Erythroblast (primary cell): ENCODE results near the gene HM13.
"Not testable (repeated sequence)": the region's sequence is repeated elsewhere in the genome, so short reads cannot be mapped to it uniquely, and the experiment has no call there.

Experiments
- DNase-seq, 2 experiments: peaks; one replicate each; lab custom pipeline; 2025; lab: John Stamatoyannopoulos, UW
- GATA1 ChIP-seq: IDR thresholded peaks from 2 replicates; pipeline ENCODE4 v1.6.1; 2011; ENCODE audit warnings: low read depth, mild to moderate bottlenecking, control low read depth, low read length, moderate library complexity
- POLR2A ChIP-seq: IDR thresholded peaks from 2 replicates; pipeline ENCODE4 v1.6.1; 2011; ENCODE audit warnings: mild to moderate bottlenecking, low read length

Gene HM13, protein sequence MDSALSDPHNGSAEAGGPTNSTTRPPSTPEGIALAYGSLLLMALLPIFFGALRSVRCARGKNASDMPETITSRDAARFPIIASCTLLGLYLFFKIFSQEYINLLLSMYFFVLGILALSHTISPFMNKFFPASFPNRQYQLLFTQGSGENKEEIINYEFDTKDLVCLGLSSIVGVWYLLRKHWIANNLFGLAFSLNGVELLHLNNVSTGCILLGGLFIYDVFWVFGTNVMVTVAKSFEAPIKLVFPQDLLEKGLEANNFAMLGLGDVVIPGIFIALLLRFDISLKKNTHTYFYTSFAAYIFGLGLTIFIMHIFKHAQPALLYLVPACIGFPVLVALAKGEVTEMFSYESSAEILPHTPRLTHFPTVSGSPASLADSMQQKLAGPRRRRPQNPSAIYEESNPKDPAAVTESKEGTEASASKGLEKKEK

DNA sequence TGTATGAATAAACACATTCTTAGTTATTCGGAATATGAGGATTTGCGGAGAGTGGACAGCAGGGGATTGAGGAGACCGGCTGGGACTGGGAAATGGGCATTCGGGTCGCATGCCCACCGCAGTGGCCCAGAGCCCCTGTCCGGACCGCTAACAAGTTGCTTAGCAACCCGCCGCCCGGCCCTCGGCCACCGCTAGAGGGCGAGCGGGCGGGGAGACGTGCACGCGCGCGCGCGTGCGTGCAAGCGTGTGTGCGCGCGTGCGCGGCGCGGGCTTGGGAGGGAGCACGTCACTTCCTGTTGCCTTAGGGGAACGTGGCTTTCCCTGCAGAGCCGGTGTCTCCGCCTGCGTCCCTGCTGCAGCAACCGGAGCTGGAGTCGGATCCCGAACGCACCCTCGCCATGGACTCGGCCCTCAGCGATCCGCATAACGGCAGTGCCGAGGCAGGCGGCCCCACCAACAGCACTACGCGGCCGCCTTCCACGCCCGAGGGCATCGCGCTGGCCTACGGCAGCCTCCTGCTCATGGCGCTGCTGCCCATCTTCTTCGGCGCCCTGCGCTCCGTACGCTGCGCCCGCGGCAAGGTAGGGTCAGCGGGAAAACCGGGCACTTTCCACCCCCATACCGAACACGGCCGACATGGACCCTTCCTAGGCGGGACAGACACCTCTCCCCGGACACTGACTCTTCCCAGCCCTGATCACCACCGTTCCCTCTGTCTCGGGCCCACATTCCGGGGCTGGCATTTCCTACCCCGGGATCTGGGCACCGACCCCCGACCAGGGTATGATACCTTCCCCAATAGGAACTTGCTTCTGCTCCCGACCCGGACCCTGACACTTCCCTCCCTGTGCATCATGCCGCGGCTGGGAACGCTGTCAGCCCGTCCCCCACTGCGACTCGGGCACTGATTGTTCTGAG, at the start of gene HM13:
Gene HM13, plus strand, starts transcription at position 289 of the 918 bp plus-strand sequence. Its CDS starts 110 bp downstream, at position 399.
- TF ChIP-seq GATA1 (no peak), POLR2A (peak; percentile 85)
- peak; percentile 96 to 98 for DNase-seq

DNA sequence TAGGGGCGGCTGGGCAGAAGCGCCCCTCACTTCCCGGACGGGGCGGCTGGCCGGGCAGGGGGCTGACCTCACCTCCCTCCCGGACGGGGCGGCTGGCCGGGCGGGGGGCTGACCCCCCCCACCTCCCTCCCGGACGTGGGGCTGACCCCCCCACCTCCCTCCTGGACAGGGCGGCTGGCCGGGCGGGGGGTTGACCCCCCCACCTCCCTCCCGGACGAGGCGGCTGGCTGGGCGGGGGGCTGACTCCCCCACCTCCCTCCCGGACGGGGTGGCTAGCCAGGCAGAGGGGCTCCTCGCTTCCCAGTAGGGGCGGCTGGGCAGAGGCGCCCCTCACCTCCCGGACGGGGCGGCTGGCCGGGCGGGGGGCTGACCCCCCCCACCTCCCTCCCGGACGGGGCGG, 43.3 kb upstream of the HM13 start:
- DNase-seq = not testable (repeated sequence)

DNA sequence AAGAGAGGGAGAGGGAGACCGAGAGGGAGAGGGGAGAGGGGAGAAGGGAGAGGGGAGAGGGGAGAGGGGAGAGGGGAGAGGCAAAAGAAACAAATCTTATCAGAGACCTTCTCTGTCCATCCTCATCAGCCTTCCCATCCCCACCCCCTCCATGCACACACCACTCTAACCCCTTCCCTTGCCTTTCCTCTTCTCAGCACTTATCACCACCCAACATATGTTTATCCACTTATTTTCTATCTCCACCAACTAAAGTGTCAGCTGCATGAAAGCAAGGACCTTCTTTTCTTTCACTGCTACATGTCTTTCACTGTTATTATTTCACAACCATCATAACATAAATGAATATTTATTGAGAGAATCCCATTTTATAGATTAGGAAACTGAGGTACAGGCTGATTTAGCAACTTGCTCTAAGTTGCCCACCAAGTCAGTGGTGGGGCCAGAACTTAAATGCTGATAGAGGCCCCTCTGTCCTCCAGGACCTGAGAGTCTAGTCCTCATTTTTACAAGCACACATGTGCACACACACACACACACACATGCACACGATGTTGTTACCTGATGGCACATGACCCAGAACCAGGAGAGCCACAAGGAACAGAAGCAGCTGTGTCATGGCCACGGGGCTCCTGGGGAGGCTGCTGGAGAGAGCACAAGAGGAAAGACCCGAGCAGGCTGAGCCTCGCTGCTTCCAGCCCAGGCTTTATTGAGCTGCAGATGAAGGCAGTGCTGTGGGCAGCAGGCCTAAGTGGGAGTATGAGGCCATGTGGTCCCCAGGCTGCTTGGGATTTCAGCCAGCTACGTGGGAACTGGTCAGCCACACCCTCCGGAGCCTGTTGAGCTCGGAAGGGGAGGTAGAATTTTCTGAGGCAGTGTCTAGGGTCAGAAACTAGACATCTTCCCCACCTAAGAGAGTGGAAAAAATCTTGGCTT, 41.6 kb upstream of the HM13 start:
- TF ChIP-seq POLR2A = no peak
- TF ChIP-seq GATA1 = no peak
- peak in 1 of 2 experiments; percentile 24 for DNase-seq

DNA sequence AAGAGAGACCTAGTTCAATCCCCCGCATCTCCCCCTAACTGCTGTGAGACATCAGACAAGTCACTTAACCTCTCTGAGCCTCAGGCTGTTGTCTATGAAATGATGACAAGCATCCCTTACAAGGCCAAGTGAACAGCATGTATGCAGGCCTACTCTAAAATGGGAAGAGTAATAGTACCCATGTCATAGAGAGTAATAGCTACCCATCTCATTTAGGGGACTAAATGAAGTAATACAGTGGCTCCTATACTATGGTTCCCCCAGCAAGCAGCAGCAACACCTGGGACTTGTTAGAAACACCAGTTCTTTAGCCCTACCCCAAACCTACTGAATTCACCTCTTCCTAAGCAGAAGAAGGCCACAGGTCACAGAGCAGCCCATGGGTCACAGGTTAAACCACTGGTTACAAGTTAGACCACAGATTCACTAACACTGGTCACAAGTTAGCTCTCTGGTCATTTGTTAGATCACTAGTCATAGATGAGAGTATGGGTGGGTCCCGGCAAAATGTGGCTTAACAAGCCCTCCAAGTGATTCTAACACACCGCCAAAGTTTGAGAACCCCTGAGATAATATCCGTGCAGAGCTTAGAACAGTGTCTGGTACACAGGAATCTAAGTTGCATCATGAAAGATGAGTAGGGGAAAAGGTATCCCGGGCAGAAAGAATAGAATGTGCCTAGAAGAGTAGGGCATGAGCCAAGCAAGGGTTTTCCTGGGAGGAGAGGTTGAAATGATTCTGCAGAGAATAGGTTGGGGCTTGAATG, 40.7 kb upstream of the HM13 start:
- DNase-seq = no peak
- TF ChIP-seq GATA1 (no peak), POLR2A (no peak)

DNA sequence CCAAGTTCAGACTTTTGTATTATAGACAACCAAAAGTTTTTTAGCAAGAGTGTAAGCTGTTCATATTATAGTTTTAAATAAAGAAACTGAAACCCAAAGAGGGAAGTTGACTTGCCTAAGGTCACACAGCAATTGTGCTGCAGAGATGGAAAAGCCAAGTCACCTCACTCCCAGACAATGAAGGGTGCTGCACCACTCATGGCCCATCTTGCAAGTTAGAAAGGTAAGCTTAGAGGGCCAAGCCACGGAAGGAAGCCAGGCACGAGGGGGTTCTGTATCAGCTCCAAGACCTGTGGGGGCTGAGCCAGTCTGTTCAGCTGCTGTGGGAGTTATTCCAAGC, 40.2 kb upstream of the HM13 start:
- no peak for TF ChIP-seq GATA1
- TF ChIP-seq POLR2A = no peak
- DNase-seq = no peak

DNA sequence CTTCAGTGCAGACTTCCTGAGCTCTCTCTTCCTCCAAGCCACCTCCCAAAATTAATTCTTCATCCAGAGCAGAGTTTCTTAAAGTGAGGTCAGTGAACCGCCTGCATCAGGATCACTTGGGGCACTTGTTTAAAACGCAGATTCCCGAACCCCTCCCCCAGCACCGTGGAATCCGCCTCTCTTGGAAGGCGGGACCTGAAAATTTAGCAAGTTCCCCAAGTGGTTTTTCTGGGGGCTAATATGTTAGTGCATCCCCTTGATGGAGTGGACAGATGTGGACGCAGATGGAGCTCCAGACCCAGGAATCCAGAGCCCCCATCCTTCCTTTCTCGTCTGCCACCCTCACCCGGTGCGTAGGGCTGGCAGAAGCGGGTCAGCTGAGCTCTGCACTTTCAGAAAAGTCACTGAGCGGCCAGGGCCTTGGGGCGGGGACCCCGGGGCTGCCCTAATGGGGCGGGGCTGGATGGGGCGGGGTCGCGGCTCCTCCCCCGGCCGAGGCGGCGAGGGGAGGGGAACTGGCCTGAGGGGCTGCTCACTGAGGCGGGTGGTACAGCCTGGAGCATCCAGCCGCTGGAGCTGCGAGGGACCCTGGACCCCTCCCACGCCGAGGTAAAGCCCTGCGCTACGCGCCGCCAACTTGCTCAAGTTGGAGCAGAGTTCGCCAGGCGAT, 39.3 kb upstream of the HM13 start, which contains the start of the genes DEFB124 and REM1:
Gene DEFB124, minus strand, starts transcription at position 370 of the 670 bp plus-strand sequence. CDS start 2,114 bp downstream, outside the sequence.
Gene REM1, plus strand, starts transcription at position 531 of the 670 bp plus-strand sequence. CDS start 1,158 bp downstream, outside the sequence.
- DNase-seq = peak in 1 of 2 experiments; percentile 15
- TF ChIP-seq GATA1 = no peak
- no peak for TF ChIP-seq POLR2A

DNA sequence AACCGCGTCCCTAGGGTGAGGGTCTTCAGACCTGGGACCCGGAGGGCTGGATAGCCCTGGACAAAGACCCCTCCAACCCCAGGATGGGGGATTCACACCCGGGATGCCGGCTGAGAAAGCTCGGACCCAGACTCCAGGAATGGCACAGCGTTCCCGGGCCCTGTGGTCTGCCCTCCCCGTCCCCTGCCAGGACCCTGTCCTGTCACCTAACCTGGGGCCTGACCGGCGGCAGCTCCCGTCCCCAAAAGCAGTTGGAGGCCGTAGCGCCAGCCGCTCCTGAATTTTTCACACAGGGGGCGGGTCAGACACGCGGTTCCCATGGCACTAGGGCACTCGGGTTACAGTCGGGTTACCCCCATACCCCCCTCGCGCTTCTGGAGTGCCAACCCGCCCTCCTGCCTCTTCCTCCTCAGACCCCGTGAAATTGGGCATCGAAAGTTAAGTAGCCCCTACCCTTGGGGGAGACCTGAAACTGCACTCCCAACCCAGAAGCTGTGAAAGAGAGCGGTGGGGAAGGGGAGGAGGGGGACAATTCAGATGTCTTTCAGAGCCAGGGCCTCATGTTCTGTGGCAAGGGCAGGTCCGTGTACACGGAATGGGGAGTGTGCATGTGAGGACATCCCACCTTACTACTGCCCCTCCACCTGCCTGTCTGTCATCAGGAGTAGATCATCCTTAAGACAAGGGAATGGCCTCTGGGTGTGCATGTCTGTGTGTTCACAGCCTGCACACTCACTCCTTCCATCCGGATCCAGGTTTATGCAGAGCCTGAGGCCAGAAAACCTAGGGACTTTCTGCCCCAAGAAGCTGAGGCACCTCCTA, 38.6 kb upstream of the HM13 start:
- no peak for TF ChIP-seq POLR2A
- TF ChIP-seq GATA1 = no peak
- no peak for DNase-seq

DNA sequence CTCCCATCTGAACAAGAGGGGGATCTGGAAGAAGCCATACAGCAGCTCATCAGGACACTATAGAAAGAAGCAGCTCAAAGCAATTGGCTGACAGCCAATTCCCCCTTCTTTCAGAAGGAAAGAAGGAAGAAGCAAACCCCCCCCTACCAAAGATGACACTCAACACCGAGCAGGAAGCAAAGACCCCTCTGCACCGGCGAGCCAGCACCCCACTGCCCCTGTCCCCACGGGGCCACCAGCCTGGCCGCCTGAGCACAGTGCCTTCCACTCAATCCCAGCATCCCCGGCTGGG, 38.0 kb upstream of the HM13 start:
- no peak for DNase-seq
- TF ChIP-seq POLR2A = no peak
- TF ChIP-seq GATA1 = no peak

DNA sequence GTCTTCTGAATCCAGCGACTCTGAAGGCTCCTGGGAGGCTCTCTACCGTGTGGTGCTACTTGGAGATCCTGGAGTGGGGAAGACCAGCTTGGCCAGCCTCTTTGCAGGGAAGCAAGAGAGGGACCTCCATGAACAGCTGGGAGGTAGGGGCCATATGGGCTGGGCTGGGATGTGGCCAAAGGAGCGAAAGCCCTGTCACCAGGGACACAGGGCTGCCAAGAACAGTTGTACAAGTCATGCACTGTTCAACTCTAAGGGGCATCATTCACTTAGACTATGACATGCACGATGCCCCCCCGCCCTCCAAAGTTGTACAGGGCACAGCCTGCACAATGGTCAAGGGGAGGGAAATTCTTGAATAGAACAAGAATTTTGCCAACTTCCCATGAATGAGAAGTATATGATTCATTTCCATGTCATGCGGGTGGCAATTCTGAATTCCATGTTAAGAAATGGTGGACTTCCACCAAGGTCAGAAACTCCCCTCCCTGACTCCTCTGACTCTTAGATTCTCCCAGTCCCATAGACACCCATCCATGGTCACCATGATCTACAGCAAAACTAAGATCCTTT, 37.5 kb upstream of the HM13 start:
- DNase-seq = no peak
- TF ChIP-seq GATA1 = no peak
- no peak for TF ChIP-seq POLR2A

DNA sequence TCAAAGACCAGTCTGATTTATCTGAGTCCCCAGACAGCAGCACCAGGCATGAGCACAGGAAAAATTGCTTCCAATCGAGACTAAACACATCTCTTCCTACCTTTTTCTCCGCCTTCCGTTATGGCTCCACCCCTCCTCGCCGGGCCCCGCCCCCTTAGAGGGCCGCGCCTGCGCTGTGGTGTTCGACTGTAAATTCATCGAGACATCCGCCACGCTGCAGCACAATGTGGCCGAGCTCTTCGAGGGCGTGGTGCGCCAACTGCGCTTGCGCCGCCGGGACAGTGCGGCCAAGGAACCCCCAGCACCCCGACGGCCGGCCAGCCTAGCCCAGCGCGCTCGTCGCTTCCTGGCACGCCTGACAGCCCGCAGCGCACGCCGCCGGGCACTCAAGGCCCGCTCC, 30.2 kb upstream of the HM13 start:
- TF ChIP-seq POLR2A (no peak), GATA1 (no peak)
- DNase-seq = peak; percentile 59 to 62

DNA sequence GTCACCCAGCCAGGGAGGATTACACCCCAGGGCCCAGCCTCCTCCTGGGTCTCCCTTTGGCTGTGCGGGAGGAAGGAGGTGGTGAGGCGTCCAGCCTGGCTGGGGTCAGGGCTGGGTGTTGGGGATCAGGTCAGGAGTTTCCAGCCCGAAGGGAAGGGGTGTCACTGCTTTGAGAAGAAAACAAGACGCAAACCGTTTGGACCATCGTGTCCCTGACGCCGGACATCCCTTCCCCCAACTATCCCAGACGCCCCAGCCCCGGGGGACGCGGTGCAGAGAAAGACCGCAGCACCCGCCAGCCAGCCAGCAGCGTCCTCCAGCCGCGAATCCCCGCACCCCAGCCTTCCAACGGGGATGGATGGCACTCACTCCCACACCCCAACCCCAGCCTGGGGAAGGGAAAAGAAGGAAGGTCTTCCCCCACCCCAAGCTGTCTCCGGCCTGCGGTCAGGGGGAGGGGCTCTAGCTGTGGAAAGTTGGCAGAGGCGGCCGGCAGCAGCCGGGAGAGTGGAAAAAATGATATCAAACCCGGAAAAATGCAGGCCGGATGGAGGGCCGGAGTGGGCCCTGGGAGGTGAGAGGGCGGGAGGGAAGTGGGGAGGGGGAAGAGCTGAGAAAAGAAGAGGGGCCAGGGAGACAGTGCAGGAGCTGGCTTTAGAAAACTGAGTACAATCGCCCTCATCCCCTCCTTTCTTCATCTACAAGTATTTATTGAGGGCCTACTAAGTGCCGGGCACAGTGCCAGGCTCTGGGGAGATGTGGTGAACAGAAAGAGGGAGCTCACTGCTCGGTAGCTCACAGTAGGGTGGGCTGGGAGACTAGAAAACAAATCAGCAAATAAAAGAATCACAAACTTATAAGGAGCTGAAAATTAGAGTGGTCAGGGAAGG, 28.5 kb upstream of the HM13 start:
- TF ChIP-seq POLR2A (no peak), GATA1 (no peak)
- DNase-seq = no peak
